Right renal pelvis (tissue), 4 donors: Measurements from ENCODE around the gene PPP2R5E. TPM values are rescaled to one million over a fixed set of nuclear protein-coding genes. Genes with fewer than 3 reads are reported as not detected.

ENCODE experiments used
- DNase-seq, 4 donors: peaks; one replicate each; pipeline ENCODE4 v3.0.0-alpha.2; 2013; ENCODE audit warnings: low read depth in 4 of 4, low spot score in 3 of 4, missing footprints in 1 of 4
- polyA plus RNA-seq, 4 donors: library from polyadenylated mRNA; unstranded; fragments of 120-200 nt; gene quantifications; one replicate each; pipeline ENCODE4 v1.2.1, GENCODE V29; 2013; ENCODE audit not compliant: insufficient read length in 4 of 4

Gene PPP2R5E
- polyA plus RNA-seq, 4 donors = 36.1 to 45.3 (median 40.7) TPM

DNA sequence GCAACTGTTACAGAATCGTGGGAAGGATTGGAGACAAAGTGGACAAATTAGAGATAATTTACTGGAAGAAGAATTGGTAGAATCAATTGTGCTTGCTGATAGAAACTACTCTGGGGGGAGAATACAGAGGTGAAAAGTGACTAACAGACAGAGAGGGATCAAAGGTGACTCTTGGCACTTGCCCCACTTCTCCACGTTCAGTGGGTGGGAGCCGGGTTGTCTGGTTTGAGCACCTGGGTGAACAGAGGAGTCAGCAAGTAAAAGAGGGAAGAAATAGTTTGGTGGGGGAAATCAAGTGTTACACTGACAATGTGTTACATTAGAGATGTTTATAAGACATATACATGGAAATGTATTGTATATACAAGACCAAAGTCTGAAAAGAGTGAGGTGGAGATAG, 69.1 kb downstream of the PPP2R5E start:
- no peak for DNase-seq

DNA sequence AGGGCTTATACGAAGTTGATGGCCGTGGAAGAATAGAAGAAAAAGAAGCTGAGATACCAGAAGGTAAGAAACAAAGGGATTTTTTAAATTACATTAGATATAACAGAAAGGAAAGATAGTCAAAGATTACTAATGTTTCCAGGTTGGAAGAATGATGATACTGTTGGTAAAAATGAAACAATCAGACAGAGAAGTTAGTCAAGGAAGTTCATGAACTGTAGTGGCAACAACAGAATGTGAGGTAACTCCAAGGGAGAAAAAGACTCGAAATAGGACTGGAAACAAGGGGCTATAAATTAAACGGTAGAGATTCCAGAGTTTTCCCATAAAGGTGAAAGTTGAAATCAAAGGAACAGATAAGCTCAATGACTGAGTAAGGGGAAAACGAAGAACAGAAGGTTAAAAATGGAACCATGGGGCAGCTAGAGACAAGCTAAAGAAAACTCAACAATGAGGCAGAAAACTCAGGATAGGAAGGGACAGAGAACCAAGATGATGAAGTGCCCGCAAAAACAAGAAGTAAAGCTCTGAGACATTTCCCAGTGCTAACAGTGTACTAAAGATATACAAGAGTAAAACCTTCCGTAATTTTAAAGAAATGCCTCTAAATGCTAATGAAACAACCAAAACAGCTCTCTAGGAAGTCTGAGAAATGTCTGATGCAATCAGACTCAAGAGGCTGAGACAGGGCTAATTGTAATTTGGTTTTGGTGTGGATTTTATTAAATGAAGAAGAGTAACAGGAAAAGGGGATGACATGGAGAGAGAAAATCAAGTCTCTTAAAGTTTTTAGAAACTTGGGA, 70.0 kb downstream of the PPP2R5E start:
- DNase-seq = no peak

DNA sequence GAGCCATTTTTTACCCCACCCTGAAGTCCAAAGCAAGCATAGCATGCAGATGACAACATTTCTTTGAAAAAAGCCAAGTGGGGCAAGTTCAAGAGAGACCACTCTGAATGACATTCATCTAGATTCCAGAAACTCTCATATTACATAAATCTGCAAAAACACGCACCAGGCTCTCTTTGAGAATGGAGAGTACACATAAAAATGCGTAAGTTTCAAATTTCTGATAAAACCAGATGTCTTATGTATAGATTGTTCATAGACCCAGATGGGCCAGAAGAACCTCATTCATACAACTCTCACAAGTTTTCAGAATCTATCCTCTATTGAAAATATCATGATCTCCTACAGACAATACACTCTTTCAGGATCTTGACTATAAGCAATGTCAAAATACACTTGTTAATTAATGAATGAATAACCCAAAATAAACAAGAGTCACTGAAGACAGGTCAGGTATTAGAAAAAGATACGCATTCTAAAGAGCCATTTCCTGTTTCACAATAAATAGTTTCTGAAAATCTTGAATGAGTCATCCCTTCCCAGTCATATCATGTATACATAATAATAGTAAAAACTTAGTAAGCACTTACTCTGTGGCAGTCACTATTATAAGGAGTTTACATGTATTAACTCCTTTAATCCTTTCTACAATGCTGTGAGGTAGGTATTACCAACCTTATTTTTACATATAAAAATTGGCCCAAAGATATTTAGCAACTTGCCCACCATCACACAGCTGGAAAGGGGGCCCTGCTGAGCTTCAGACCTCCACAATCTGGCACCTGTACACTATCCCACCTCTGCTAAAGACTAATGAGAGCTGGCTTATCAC, 72.0 kb downstream of the PPP2R5E start:
- DNase-seq = no peak

DNA sequence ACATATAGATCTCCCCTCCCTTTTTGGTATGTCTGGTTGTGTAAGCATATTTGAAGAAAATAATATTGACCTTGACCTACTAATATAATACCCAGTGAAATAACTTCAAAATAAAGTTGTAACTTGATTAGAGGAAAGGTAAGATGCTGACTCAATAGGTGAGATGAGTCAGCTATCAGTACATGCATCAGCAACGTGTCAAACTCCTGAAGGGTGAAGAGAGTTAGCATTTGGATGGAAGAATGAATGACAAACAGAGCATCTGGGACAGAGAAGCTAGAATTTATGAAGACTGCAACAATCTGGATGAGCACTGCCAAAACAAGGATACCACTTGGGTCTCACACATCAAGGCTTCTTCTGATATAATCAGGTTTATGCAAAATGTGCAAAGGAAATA, 74.9 kb downstream of the PPP2R5E start:
- no peak for DNase-seq

DNA sequence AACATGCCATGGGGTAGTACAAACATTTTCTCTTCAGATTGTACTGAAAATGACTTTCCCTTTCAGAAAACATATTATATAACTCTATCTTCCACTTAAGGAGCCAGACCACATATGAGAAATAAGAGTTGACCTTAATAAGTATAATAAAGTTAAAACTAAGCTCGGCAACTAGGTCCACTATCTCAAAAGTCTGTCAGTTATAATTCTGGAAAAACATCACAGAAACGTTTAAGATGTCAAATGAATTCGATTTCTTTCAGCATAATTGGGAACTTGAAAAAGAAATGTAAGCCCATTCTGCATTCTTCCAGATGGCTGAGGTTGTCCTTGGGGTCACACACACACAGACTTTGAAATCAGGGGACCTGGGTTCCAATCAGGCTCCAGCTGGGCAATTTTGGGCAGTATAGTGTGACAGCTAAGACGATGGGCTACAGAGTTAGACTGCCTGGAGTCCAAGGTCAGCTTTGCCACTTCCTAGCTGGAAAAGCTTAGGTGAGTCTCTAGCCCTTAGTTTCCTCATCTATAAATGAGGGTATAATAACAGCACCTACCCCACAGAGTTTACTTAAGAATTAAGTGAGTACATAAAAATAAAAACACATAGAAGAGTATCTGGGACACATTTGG, 75.6 kb downstream of the PPP2R5E start:
- DNase-seq = no peak

DNA sequence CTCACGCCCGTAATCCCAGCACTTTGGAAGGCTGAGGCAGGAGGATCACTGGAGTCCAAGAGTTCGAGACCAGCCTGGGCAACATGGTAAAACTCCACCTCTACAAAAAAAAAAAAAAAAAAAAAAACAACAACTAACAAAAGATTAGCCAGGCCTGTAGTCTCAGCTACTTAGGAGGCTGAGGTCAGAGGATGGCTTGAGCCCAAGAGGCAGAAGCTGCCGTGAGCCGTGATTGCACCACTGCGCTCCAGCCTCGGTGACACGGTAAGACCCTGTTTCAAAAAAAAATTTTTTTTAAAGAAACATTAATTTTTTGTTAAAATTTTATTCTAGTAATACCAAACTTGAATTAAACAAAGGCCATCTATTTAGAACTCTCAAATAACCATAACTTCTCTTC, 77.8 kb downstream of the PPP2R5E start:
- no peak for DNase-seq

DNA sequence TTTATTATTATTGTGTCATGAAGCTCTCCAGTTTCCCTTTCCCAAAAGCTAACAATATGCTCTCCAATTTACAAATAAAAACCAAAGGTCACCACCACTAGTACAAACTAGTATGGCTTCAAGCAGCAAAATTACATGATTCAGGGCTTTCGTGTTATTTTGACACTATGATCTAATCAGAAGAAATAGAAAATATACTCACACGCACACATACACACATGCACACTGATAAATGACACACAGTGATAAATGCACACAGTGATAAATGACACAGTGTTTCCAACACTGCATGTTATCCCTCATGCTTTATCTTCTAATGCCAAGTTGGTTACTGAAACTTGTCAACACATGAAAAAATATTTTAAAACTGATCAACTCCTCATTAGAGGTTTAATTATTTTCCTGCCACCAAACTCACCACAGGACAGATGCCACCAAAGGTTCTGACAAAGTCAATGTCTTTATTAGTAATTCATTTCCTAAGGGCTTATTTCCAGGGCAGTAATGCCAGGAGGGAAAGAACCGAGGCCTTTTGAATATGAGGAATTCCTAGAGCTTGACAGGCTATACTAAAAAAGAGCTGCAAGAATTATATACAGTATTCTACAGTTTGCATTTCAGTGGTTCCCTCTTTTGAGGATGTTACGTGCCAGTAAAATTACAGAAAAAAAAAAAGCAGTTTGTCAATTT, 82.4 kb downstream of the PPP2R5E start:
- no peak for DNase-seq

DNA sequence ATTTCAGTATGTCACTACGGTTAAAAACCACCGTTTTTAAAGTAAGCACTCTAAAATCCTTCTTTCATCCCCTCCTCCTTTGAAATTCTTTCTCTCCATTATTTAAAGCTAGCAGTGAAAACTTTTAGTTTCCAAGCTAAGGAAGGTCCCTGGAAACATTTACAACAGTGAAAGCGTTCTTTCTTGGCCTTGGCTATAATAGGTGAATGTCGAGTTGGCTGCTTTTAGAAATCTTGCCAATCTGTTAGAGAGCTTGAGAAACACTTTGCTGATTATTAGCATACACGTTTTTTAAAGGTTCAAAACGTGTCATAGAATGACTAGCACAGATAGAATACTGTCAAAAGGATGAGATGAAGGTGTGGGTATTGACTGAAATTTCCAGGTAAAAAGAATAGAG, 83.4 kb downstream of the PPP2R5E start:
- DNase-seq = no peak

DNA sequence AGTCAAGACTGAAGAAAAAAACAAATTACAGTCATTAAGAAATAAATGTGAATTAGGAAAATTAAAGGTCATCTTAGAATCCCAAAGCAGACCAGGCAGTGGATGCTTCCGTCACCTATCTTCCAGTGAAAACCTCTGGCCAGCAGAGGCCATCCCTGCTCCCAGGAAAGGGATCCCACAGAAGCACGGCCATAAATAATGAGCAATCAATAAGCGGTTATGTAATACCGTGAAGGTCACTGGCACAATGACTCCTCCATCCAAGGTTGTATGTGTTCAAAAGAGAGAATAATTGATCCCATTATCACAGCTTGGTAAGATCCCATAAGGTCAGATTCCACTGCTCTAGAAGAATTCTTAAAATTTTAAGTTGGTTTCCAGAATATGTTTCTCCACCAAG, 85.7 kb downstream of the PPP2R5E start:
- no peak for DNase-seq

DNA sequence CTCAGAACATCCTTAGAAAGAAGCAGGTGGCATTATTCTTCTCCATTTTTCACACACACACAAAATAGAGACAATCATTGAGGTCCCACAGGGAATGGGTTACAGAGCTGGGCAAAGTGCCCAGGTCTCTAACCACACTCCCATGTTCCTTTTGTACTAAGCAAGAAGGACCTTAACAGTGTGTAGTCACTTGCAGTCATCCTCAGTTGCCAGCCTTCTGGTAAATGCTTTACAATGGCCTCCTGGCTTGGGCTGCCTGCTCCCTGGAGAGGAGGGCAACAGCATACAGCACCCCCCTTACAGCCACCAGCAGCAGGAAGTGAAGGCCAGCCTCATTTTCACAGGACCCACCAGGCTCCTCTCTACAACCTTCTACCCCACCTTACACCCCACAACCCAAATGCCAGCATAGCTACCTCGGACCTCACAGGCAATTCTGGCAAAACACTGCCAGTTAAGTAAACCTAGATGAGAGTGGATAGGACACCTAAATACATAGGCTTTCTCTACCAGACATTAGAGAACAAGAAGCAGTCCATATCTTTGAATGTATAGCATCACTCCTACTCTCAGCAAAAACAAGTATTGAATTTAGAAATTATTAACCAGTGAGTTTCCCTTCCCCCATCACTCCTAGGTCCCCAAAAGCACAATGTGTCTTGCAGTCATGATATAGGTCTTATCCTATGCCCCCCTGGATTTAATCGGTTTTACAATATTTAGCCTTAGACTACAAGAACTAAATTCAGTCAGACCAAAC, 88.1 kb downstream of the PPP2R5E start:
- no peak for DNase-seq

DNA sequence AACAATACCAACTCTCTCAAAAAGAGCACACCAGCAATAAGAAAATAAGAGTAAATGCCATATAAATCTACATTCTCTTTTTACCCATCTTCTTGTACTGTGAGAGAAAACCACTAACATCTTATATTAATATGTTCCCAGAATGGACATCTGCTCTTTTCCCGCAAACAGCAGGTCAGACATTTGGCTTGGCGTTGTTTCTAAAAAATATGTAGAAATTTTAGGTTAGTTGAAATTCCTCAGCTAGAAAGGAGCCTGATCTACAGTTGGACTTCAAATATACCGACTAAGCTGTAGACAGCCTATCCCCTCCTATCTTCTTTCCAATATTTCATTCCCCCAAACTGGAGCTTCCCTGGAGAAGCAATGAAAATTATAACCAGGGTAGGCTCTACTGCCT, 88.7 kb downstream of the PPP2R5E start:
- no peak for DNase-seq

DNA sequence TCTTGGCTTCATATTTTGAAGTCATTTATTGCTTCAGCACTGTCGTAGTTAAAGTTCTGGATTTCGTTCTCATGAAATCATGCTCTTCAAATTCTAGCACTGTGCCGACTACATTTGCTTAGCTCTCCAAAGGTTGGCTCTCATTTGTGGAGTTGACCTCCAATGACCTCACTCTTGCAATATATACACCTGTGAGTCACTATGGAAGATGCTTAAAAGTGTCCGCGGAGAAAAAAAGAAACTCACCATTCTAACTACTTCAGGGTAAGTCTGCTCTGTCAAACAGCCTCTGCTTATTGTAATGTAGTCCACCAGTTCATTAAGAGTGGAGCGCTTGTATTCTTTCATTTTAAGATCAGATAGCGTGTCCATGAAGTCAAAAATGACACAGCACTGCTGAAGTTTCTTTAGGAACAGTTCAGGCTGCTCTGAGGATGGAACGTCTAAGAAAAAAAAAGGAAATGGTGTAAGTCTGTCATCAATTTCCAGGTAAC, 89.7 kb downstream of the PPP2R5E start:
- DNase-seq = no peak

DNA sequence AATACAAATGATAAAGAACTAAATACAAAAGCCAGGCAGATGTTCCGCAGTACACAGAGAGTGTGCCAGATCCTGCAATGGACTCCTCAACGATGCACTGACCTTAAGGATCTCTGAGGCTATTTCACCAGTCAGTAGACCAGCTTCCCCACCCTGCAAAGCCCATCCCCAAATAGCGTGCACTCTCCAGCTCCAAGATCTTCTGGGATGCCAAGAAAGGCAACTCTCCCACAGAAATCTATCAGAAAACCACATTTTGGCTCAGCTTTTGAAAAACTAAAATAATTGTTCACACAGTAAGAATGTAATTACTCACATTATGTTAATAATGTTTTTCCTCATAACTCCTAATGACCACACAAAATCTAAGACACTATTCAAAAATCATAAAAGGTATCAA, 90.4 kb downstream of the PPP2R5E start:
- no peak for DNase-seq

DNA sequence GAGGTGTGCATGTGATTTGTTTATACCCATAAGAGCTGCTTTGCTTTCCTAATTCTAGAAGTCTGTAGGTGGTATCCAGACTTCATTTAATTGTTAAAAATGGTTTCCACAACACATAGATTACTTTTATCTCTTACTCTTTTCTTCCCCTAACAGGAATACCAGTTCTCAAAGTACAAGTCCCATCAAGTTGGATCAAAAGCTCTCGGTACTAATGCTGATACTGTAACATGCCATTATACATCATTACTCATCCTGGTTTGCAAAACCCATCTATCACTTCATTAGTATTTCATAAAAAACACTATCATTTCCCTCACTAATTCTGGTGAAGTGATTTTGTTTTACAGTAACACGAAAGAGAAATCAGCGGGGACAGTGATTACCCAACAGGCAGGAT, 94.3 kb downstream of the PPP2R5E start:
- DNase-seq = no peak

DNA sequence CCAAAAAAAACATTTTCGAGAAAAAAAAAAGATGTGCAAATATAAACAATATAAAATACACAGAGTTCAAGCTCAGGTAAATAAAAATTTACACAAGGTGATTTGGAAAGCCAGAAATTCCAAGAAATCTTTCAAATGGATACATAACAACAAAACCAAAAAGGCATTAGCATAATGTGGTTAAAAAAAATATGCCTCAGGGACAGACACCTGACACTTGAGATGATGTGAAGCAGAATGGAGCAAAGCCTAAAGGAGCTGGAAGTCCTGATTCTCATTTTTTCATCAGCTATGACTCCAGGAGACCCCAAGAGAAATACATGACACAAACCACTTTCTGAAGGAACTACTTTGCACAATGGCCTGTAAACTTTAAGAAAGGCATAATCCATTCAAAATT, 98.6 kb downstream of the PPP2R5E start:
- no peak for DNase-seq

DNA sequence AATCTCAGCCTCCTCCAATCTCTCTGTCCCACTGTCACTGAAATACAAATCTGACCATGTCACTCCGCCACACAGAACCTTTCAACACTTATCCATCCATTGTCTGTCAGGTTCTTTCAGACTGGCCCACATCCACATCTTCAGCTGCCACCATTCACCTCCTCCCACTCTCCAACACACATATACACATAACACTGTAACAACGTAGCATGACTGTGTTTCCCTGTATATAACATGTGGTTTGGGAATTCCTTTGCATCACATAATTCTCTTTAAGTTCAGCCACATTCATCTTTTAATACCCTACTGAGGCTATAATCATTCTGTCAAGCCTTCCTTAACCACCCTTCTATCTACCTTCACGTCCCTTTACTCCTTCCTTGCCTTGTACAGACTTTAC, 99.2 kb downstream of the PPP2R5E start:
- no peak for DNase-seq

DNA sequence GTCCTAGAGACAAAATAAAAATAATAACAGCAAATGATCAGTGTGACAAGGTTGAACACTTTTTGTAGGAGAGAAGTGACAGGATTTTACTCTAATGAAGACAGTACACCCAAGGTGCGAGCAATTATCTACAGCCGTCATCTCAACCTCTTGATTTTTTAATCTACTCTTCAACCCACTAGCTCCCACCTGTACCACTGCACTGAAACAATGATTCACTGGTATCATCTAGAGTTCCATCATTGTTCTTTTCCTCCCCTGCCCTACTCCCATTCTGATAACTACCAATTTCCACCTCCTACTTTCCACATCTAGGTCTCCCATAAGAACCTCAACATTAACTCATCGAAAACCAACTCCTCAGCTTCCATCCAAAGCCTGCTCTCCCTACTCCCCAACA, 99.8 kb downstream of the PPP2R5E start:
- DNase-seq = no peak

DNA sequence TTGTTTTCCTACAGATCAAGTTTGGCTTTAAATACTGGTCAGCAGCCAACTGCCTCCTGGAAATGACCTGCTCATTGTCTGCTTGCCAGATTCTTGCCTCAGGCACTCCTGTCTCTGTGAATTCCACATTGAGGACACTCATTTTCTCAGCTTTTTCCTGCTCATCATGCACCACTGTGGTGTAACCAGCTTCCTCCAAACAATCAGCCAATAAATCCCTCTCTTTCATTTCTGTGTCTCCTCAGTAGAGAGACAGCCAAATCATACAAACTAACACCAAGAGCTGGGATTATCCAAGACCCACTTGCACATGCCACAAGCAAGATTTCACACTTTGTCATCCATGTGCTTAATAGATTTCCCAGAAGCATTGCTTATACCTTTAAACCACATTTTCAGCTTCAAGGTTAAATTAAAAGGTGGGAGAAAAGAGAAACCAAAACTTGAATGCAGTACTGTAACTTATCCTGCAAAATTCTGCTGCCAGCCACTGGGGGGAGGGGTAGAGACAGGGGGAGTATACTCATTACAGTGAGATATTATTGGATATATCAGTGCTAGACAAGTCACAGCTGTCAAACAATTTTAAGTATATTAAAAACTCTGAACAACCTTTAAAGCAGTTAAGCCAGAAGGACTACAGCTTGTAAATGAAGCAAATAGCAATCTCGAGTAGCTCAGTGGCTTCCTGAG, 105.0 kb downstream of the PPP2R5E start:
- DNase-seq = peak in 1 of 4 donors; percentile 10

DNA sequence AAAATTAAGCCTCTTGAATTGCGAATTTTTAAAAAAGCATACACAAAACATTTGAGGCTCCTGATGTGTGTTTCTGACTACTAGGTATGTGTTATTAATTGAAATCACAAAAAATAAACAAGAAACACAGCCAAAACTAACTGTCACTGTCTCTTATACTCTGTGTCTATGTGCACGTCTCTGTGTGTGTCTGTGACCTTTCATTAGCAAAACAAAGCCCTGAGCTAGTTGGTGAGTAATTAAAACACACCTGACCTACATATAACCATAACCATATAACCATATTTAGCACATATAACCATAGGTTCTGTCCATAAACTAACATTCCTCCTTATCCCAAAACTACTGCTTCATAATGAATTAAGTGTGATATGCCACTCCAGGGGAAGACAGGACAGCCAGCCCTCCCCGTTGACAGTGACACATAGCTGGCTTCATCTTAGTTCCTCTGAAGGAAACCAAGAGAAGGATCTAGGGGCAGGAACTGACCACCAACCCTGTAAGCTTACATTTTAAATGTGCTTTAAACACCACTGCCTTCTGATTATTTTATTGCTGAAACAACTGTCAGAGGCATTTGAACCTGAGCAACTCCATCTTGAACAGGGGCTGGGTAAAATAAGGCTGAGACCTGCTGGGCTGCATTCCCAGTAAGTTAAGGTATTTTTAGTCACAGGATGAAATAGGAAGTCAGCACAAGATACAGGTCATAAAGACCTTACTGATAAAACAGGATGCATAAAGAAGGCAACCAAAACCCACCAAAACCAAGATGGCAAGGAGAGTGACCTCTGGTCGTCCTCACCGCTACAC, 106.7 kb downstream of the PPP2R5E start:
- DNase-seq = no peak
